Tibial nerve (tissue), 4 donors: ENCODE results near the gene CORO2B.

Experiments
- CTCF ChIP-seq, 5 experiments: fragments of 200-600 bp in 3 of 5; fragments of 450-650 bp in 2 of 5; sonication (generic) in 3 of 5; IDR thresholded peaks; one replicate each; pipeline ENCODE4 v1.5.1; 2016 to 2019; ENCODE audit warnings: antibody characterized with exemption in 5 of 5, mild to moderate bottlenecking in 3 of 5, moderate library complexity in 2 of 5
- EP300 ChIP-seq, 2 donors: sonication (generic); formaldehyde crosslinking; IDR thresholded peaks; one replicate each; pipeline ENCODE4 v1.6.1; 2017; ENCODE audit warnings: antibody characterized with exemption in 2 of 2, mild to moderate bottlenecking in 1 of 2
- POLR2A ChIP-seq, 2 donors: fragments of 450-650 bp; IDR thresholded peaks; one replicate each; pipeline ENCODE4 v1.6.1; 2017; ENCODE audit warnings: antibody characterized with exemption in 2 of 2, mild to moderate bottlenecking in 2 of 2, moderate library complexity in 2 of 2

DNA sequence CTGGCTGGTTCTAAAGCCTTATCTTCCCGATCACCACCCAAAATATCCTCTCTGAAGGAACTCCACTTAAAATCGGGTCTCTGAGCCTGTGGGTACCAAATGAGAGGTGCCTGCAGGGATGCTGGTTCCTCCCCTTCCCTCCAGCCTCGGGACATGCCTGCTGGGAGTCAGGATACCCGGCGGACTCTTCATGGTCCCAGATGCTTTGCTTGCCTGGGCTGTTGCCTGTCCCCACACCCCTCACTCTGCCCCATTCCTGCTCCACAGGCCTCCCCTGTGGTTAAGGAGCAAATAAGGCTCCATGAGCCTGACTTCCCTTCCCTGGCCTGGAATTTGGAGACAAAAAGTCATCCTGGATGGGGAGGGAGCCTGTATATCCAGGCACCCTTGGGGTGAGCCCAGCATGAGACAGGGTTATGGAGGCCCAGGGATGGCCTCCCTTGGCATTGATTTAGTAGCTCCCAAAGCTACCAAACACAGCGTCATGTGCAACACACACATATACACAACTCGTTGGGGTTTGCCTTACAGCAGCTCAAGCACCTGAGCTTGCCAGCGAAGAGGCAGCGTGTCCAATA, 12.3 kb upstream of the CORO2B start:
- TF ChIP-seq CTCF (IDR thresholded peaks at IDR 0.05) (no peak), EP300 (IDR thresholded peaks at IDR 0.05) (no peak), POLR2A (IDR thresholded peaks at IDR 0.05) (no peak)
